NCI-H128 (cell line): ENCODE measurements around the gene COA6.

Experiments used
- DNase-seq: peaks from one replicate; lab custom pipeline; 2025; ENCODE audit not compliant: unreplicated experiment; lab: John Stamatoyannopoulos, UW

Gene COA6

GRCh38 chr1:234408757-234409156 is 35.5 kb downstream of the COA6 start:
- DNase-seq, result no peak

- DNase-seq, result no peak
These were observed 36.1 kb downstream of the COA6 start for GRCh38 chr1:234409328-234409727.

DNA sequence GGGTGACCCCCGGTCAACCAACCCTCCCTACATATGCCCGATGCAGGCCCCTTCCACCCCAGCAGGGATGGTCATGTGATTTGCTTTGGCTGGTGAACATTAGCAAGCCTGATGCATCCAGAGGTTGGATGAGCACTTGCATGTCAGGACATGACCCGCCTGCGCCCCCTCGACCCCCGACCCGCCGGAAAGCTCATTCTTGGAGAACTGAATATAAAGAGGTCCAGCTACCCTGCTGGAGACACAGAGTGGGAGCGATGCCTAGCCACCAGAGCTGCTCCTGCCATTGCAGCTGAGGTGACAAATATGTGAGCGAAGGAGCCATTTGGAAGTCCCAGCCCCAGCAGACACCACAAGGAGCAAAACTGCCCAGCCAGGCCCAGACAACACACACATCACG is 39.6 kb downstream of the COA6 start:
- no peak for DNase-seq

DNA sequence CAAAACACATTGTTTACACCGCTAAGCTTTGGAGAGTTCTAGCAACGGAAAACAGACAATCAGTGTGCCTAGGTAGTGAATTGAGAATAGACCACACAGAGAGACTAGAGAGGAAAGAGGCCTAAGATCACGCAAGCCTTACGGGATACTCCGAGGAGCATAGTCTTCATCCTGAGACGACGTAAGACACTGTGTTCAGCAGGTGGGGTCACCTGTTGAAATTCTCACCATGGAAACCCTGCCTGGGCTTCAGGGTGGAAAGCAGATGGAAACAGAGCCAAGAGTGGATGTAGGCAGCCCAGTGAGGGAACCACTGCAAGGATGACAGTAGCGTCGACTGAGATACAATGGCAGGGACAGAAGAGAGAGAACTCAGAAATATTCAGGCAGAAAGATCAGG is 40.2 kb downstream of the COA6 start:
- DNase-seq, result no peak

GRCh38 chr1:234413990-234414389 is 40.7 kb downstream of the COA6 start:
- DNase-seq, result no peak

DNA sequence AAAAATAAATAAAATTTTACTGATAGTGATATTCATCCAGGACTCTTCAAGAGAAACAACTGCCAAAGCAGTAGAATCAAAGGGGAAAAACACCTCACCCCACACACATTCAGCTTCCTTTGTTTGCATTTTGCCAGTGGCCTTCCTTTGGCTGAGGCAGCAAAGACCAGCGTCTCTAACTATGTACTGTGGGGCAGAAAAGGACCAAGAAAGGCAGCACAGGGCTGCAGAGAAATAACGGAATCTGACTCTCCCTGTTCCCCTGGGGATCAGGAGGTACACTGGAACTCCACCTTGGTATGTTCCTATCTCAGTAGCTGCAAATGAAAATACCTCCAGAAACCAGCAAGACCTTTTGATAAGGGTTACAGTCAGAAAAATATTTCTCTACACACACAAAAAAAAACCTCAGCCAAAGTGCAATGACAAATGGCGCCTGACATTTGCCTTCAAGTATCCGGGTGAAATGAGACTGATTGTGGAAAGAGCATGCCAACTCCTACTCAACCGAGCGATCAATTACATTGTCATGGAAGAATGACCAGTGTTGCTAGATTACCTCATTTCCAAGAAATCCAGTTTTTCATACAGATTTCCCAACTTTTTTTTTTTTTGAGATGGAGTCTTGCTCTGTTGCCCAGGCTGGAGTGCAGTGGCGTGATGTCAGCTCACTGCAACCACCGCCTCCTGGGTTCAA is 54.8 kb downstream of the COA6 start:
- no peak for DNase-seq

GRCh38 chr1:234429434-234429806 is 56.2 kb downstream of the COA6 start:
- no peak for DNase-seq

DNA sequence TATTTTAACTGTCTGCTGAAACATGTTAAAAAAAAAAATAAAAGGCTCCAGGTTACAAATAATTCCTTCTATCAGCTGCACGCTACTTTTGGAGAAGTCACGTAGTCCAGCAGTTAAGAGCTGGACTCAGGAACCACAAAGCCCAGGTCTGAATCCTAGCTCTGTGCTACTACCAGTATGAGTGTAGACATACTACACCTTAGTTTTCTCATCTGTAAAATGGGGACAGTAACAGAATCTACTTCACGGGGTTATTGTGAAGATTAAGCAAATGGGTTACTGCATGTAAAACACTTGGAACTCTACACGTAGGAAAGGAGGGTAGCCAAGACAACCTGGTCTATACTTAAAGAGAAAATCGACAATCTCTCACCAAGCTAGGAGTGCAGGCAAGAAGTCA is 57.4 kb downstream of the COA6 start:
- DNase-seq, result no peak

- no peak for DNase-seq
These were observed 58.0 kb downstream of the COA6 start for GRCh38 chr1:234431255-234431654.

- no peak for DNase-seq
These were observed 60.5 kb downstream of the COA6 start for GRCh38 chr1:234433563-234434285.
